SK-N-SH treated with all-trans-retinoic acid at 6 μM for 48 hours (cell line): ENCODE results near the gene ANK2.

Source experiments
- ARNTL ChIP-seq: fragments of 450-650 bp; formaldehyde crosslinking; IDR thresholded peaks from 2 replicates; pipeline ENCODE4 v1.5.0; 2020; ENCODE audit warnings: low read depth, mild to moderate bottlenecking, moderate library complexity, borderline replicate concordance
- ESRRG ChIP-seq: fragments of 250-450 bp; sonication (Bioruptor Pico); IDR thresholded peaks from 2 replicates; pipeline ENCODE4 v1.6.1; 2021; ENCODE audit warnings: mild to moderate bottlenecking
- SNAI2 ChIP-seq: fragments of 250-450 bp; sonication (Bioruptor Pico); IDR thresholded peaks from 2 replicates; pipeline ENCODE4 v1.5.0; 2020; ENCODE audit warnings: mild to moderate bottlenecking, moderate library complexity
- TOX ChIP-seq: fragments of 250-450 bp; sonication (Bioruptor Pico); IDR thresholded peaks from 2 replicates; pipeline ENCODE4 v1.8.0; 2021; ENCODE audit warnings: mild to moderate bottlenecking, moderate library complexity, borderline replicate concordance
- ZFP3 ChIP-seq: fragments of 250-450 bp; sonication (Bioruptor Pico); IDR thresholded peaks from 2 replicates; pipeline ENCODE4 v1.5.0; 2020; ENCODE audit warnings: mild to moderate bottlenecking, moderate library complexity
- TF ChIP-seq, protein P1 (sequence below): fragments of 250-450 bp; sonication (Bioruptor Pico); IDR thresholded peaks from 2 replicates; pipeline ENCODE4 v1.8.0; 2020; ENCODE audit warnings: mild to moderate bottlenecking, moderate library complexity, borderline replicate concordance

- TF ChIP-seq ZFP3 (CRISPR knock-in tag) (no peak), ARNTL (CRISPR knock-in tag) (no peak), SNAI2 (CRISPR knock-in tag) (no peak), ESRRG (CRISPR knock-in tag) (no peak), TOX (CRISPR knock-in tag) (no peak)
- TF ChIP-seq, protein P1, sequence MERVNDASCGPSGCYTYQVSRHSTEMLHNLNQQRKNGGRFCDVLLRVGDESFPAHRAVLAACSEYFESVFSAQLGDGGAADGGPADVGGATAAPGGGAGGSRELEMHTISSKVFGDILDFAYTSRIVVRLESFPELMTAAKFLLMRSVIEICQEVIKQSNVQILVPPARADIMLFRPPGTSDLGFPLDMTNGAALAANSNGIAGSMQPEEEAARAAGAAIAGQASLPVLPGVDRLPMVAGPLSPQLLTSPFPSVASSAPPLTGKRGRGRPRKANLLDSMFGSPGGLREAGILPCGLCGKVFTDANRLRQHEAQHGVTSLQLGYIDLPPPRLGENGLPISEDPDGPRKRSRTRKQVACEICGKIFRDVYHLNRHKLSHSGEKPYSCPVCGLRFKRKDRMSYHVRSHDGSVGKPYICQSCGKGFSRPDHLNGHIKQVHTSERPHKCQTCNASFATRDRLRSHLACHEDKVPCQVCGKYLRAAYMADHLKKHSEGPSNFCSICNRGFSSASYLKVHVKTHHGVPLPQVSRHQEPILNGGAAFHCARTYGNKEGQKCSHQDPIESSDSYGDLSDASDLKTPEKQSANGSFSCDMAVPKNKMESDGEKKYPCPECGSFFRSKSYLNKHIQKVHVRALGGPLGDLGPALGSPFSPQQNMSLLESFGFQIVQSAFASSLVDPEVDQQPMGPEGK (CRISPR knock-in tag), result no peak
These were observed 333.3 kb downstream of the ANK2 start for GRCh38 chr4:113382704-113383103.
